ENCODE data around the gene CDH4.

The CDH4 gene

DNA sequence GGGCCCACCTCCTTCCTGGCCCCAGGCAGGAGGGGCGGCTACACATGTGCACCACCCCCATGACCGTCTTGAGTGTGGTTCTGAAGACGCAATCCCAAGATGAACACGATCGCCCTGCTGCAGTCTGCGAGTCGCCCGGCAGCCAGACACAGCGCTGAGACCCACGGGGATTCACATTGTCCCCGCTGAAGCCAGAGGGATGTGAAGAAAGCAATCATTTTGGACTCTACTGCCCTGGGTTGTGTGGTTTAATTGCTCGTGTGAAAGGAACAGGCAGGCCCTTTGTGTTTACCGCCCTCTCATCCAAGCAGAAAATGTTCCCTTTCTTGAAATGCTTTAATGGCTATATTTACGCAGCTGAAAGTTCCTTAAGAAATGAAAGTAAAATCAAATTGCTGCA, 534.2 kb downstream of the CDH4 start:
- Histone ChIP-seq H3K27me3 (ENCODE audit: insufficient read depth, low read length, poor library complexity) (peaks cover 3% of the 10 kb centered on the region), H3K9ac (ENCODE audit: low read depth, low read length) (no peak overlapping the region), H3K4me3 (ENCODE audit: low read depth in 1 of 2, low read length in 2 of 2) (no peak overlapping the region), H3K79me2 (ENCODE audit: insufficient read depth, low read length) (no peaks in the 10 kb centered on the region), H3K9me3 (ENCODE audit: insufficient read depth, low read length, severe bottlenecking) (no peaks in the 10 kb centered on the region), H3K4me1 (ENCODE audit: insufficient read depth, low read length) (no peaks in the 10 kb centered on the region), H3K36me3 (ENCODE audit: insufficient read depth, low read length) (no peaks in the 10 kb centered on the region), H2AFZ (ENCODE audit: low read depth, low read length) (no peak overlapping the region), H3K27ac (ENCODE audit: low read length) (no peak overlapping the region), H3K4me2 (ENCODE audit: insufficient read depth, low read length) (no peak overlapping the region), H4K20me1 (ENCODE audit: insufficient read depth, low read length) (peaks cover 4% of the 10 kb centered on the region; the same call in 1 of the 2 replicates)
- ATAC-seq (ENCODE audit: insufficient read depth, low read depth), result no peak
- TF ChIP-seq, protein P1, sequence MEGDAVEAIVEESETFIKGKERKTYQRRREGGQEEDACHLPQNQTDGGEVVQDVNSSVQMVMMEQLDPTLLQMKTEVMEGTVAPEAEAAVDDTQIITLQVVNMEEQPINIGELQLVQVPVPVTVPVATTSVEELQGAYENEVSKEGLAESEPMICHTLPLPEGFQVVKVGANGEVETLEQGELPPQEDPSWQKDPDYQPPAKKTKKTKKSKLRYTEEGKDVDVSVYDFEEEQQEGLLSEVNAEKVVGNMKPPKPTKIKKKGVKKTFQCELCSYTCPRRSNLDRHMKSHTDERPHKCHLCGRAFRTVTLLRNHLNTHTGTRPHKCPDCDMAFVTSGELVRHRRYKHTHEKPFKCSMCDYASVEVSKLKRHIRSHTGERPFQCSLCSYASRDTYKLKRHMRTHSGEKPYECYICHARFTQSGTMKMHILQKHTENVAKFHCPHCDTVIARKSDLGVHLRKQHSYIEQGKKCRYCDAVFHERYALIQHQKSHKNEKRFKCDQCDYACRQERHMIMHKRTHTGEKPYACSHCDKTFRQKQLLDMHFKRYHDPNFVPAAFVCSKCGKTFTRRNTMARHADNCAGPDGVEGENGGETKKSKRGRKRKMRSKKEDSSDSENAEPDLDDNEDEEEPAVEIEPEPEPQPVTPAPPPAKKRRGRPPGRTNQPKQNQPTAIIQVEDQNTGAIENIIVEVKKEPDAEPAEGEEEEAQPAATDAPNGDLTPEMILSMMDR (IDR thresholded peaks at IDR 0.05; ENCODE audit: borderline replicate concordance, extremely low read depth, low read length, poor library complexity, severe bottlenecking), result no peak
- DNase-seq, result no peak

DNA sequence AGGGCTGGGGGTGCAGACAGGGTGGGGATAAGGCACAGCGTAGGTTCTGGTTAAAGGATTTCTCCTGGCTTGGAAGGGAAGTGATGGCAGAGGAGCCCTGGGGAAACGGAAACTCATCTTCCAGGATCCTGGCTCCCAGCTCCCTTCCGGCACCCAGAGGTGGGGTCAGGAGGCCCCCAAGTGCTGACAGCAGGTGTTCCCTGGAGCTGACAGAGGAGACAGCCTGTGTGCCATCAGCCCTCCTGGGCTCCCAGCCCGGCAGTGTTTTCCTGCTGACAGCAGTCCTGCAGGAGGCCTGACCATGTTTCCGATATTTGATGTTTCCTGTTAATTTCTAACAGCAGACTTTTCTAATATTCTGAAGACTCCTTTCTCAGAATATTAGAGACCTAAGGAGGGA, 536.3 kb downstream of the CDH4 start:
- no peak for TF ChIP-seq EZH2 (IDR thresholded peaks at IDR 0.05; ENCODE audit: borderline replicate concordance, low read depth, low read length, severe bottlenecking)
- TF ChIP-seq, protein P1 (IDR thresholded peaks at IDR 0.05; ENCODE audit: borderline replicate concordance, extremely low read depth, low read length, poor library complexity, severe bottlenecking), result no peak

DNA sequence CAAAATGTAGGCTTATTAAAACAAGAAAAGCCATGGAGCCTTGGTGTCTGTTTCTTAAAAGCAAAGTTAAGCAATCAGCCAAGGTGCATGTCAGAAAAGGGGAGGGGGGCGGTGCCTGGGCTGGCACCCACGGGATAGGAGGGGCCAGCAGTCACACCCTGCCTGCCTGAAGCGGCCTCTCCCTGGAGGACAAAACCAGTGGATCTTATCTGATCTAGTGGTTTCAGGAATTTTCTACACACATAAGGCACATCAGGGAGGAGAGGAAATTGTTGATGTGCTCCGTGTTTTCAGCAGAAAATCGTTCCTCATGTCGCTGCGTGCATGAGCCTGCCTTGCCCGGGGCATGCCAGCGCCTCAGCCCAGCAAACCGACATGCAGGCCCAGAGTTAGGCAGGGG, 537.3 kb downstream of the CDH4 start:
- no peaks in the 10 kb centered on the region for H3K4me1 ChIP-seq (ENCODE audit: insufficient read depth, low read length)
- no peak overlapping the region for H3K9ac ChIP-seq (ENCODE audit: low read depth, low read length)
- no peaks in the 10 kb centered on the region for H3K9me3 ChIP-seq (ENCODE audit: insufficient read depth, low read length, severe bottlenecking)
- H4K20me1 ChIP-seq (ENCODE audit: insufficient read depth, low read length), result peaks cover 4% of the 10 kb centered on the region; the same call in 1 of the 2 replicates
- no peak overlapping the region for H2AFZ ChIP-seq (ENCODE audit: low read depth, low read length)
- TF ChIP-seq EZH2 (IDR thresholded peaks at IDR 0.05; ENCODE audit: borderline replicate concordance, low read depth, low read length, severe bottlenecking), result no peak
- TF ChIP-seq, protein P1 (IDR thresholded peaks at IDR 0.05; ENCODE audit: borderline replicate concordance, extremely low read depth, low read length, poor library complexity, severe bottlenecking), result no peak
- H3K27me3 ChIP-seq (ENCODE audit: insufficient read depth, low read length, poor library complexity), result no peaks in the 10 kb centered on the region
- H3K4me2 ChIP-seq (ENCODE audit: insufficient read depth, low read length), result no peak overlapping the region
- H3K27ac ChIP-seq (ENCODE audit: low read length), result no peak overlapping the region
- no peaks in the 10 kb centered on the region for H3K36me3 ChIP-seq (ENCODE audit: insufficient read depth, low read length)
- H3K4me3 ChIP-seq (ENCODE audit: low read depth in 1 of 2, low read length in 2 of 2), result no peak overlapping the region
- ATAC-seq (ENCODE audit: insufficient read depth, low read depth) (no peak), DNase-seq (no peak)
- H3K79me2 ChIP-seq (ENCODE audit: insufficient read depth, low read length), result no peaks in the 10 kb centered on the region

More for the DNA sequence above, 536.3 kb downstream of the CDH4 start:
- Histone ChIP-seq H3K27ac (ENCODE audit: low read length) (no peak overlapping the region), H3K4me3 (ENCODE audit: low read depth in 1 of 2, low read length in 2 of 2) (no peak overlapping the region), H3K9me3 (ENCODE audit: insufficient read depth, low read length, severe bottlenecking) (no peaks in the 10 kb centered on the region), H3K4me2 (ENCODE audit: insufficient read depth, low read length) (no peak overlapping the region), H3K9ac (ENCODE audit: low read depth, low read length) (no peak overlapping the region), H4K20me1 (ENCODE audit: insufficient read depth, low read length) (peaks cover 4% of the 10 kb centered on the region; the same call in 1 of the 2 replicates), H2AFZ (ENCODE audit: low read depth, low read length) (no peak overlapping the region), H3K79me2 (ENCODE audit: insufficient read depth, low read length) (no peaks in the 10 kb centered on the region), H3K4me1 (ENCODE audit: insufficient read depth, low read length) (no peaks in the 10 kb centered on the region), H3K36me3 (ENCODE audit: insufficient read depth, low read length) (no peaks in the 10 kb centered on the region), H3K27me3 (ENCODE audit: insufficient read depth, low read length, poor library complexity) (no peaks in the 10 kb centered on the region)
- no peak for DNase-seq
- no peak for ATAC-seq (ENCODE audit: insufficient read depth, low read depth)
